ENCODE results near the gene ATP8B2. TPM values are rescaled to one million over a fixed set of nuclear protein-coding genes. Genes with fewer than 3 reads are reported as not detected.

ATP8B2 gene
- total RNA-seq, 1 donor from 2014 or later, result 71.6 TPM

GRCh38 chr1:154342132-154342531 lies 16.8 kb downstream of the ATP8B2 start:
- Histone ChIP-seq H3K36me3 (ENCODE audit: insufficient read depth, low read length) (peaks cover 69% of the 10 kb centered on the region), H3K4me3 (ENCODE audit: insufficient read depth, low read depth, low read length) (no peak overlapping the region), H3K27ac (ENCODE audit: low read depth, low read length) (no peak overlapping the region), H3K4me2 (ENCODE audit: low read length) (no peak overlapping the region), H3K9me3 (ENCODE audit: insufficient read depth, low read depth, low read length) (no peaks in the 10 kb centered on the region), H2AFZ (ENCODE audit: low read depth, low read length) (no peak overlapping the region), H4K20me1 (ENCODE audit: insufficient read depth, low read length) (peaks cover 69% of the 10 kb centered on the region), H3K79me2 (ENCODE audit: insufficient read depth, low read length) (no peaks in the 10 kb centered on the region), H3K4me1 (ENCODE audit: insufficient read depth, low read length) (no peaks in the 10 kb centered on the region), H3K27me3 (ENCODE audit: insufficient read depth, low read length) (no peaks in the 10 kb centered on the region), H3K9ac (ENCODE audit: low read length) (no peak overlapping the region)
- FAIRE-seq (no peak), DNase-seq (ENCODE audit: low read depth) (no peak)
- TF ChIP-seq EZH2 (IDR thresholded peaks at IDR 0.05; ENCODE audit: insufficient read depth, low read length) (no peak), CTCF (IDR thresholded peaks at IDR 0.05; ENCODE audit: insufficient read depth, low read depth, low read length) (no peak)
- Mint-ChIP-seq H3K9me3 (ENCODE audit: unreplicated experiment) (no peaks in the 10 kb centered on the region), H3K4me3 (ENCODE audit: unreplicated experiment) (peak overlapping the region; percentile 11), H3K4me1 (ENCODE audit: low read depth, unreplicated experiment) (peaks cover 14% of the 10 kb centered on the region), H3K27ac (ENCODE audit: unreplicated experiment) (peak overlapping the region; percentile 21), H3K27me3 (ENCODE audit: low read depth, unreplicated experiment) (no peaks in the 10 kb centered on the region), H3K36me3 (ENCODE audit: low read depth, unreplicated experiment) (peaks cover 64% of the 10 kb centered on the region)

GRCh38 chr1:154342836-154343472 lies 17.6 kb downstream of the ATP8B2 start:
- H3K27me3 ChIP-seq (ENCODE audit: insufficient read depth, low read length), result no peaks in the 10 kb centered on the region
- H3K36me3 Mint-ChIP-seq (ENCODE audit: low read depth, unreplicated experiment), result peaks cover 67% of the 10 kb centered on the region
- H3K79me2 ChIP-seq (ENCODE audit: insufficient read depth, low read length), result no peaks in the 10 kb centered on the region
- no peaks in the 10 kb centered on the region for H3K27me3 Mint-ChIP-seq (ENCODE audit: low read depth, unreplicated experiment)
- H3K9ac ChIP-seq (ENCODE audit: low read length), result no peak overlapping the region
- peaks cover 63% of the 10 kb centered on the region for H3K36me3 ChIP-seq (ENCODE audit: insufficient read depth, low read length)
- no peak for DNase-seq (ENCODE audit: low read depth)
- H3K4me2 ChIP-seq (ENCODE audit: low read length), result no peak overlapping the region
- H3K9me3 Mint-ChIP-seq (ENCODE audit: unreplicated experiment), result no peaks in the 10 kb centered on the region
- no peak overlapping the region for H3K4me3 ChIP-seq (ENCODE audit: insufficient read depth, low read depth, low read length)
- no peak for FAIRE-seq
- no peak overlapping the region for H3K27ac ChIP-seq (ENCODE audit: low read depth, low read length)
- H3K4me1 Mint-ChIP-seq (ENCODE audit: low read depth, unreplicated experiment), result peaks cover 14% of the 10 kb centered on the region
- H2AFZ ChIP-seq (ENCODE audit: low read depth, low read length), result no peak overlapping the region
- peak overlapping the region; percentile 66 for H3K27ac Mint-ChIP-seq (ENCODE audit: unreplicated experiment)
- no peaks in the 10 kb centered on the region for H3K9me3 ChIP-seq (ENCODE audit: insufficient read depth, low read depth, low read length)
- no peaks in the 10 kb centered on the region for H3K4me1 ChIP-seq (ENCODE audit: insufficient read depth, low read length)
- TF ChIP-seq CTCF (IDR thresholded peaks at IDR 0.05; ENCODE audit: insufficient read depth, low read depth, low read length) (no peak), EZH2 (IDR thresholded peaks at IDR 0.05; ENCODE audit: insufficient read depth, low read length) (no peak)
- peaks cover 62% of the 10 kb centered on the region for H4K20me1 ChIP-seq (ENCODE audit: insufficient read depth, low read length)
- no peak overlapping the region for H3K4me3 Mint-ChIP-seq (ENCODE audit: unreplicated experiment)

All from astrocyte (in vitro differentiated cells and primary cell).